ENCODE results near the gene OTUD7B. TPM values are rescaled to one million over a fixed set of nuclear protein-coding genes. Genes with fewer than 3 reads are reported as not detected.
A peak's percentile ranks its signal among the peaks of the same experiment; 100 is the strongest.

The OTUD7B gene
- total RNA-seq, 3 donors from 2014 or later (not counting 1 experiment from before 2014, with no cell fraction given): 10.6 to 19.6 (median 12.3) TPM

DNA sequence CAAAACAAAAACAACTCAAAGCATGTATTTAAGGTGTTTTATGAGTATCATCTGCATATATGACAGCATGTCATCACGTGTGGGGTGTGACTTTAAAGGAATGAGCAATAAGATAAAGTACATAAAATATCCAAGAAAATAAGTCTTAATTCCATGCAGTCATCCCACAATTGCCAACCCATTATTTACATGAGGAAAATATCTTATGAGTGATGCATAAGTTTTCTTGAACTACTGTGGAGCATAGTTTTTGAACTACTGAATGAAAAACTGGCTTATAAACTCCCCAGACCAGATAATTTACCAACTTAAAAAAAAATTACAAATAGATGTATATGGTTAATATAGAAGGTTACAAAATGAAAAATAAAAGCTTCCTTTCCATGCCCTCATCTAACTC is 44.1 kb downstream of the OTUD7B start:
- TF ChIP-seq, protein P1, sequence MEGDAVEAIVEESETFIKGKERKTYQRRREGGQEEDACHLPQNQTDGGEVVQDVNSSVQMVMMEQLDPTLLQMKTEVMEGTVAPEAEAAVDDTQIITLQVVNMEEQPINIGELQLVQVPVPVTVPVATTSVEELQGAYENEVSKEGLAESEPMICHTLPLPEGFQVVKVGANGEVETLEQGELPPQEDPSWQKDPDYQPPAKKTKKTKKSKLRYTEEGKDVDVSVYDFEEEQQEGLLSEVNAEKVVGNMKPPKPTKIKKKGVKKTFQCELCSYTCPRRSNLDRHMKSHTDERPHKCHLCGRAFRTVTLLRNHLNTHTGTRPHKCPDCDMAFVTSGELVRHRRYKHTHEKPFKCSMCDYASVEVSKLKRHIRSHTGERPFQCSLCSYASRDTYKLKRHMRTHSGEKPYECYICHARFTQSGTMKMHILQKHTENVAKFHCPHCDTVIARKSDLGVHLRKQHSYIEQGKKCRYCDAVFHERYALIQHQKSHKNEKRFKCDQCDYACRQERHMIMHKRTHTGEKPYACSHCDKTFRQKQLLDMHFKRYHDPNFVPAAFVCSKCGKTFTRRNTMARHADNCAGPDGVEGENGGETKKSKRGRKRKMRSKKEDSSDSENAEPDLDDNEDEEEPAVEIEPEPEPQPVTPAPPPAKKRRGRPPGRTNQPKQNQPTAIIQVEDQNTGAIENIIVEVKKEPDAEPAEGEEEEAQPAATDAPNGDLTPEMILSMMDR (IDR thresholded peaks at IDR 0.05): no peak
- Histone ChIP-seq H3K9me3 (ENCODE audit: control insufficient read depth, insufficient read depth, low read length) (no peaks in the 10 kb centered on the region), H3K36me3 (ENCODE audit: control insufficient read depth, insufficient read depth, low read length) (peaks cover 42% of the 10 kb centered on the region), H3K4me3 (ENCODE audit: low read length) (no peak overlapping the region), H3K4me1 (ENCODE audit: control insufficient read depth, insufficient read depth, low read length) (no peaks in the 10 kb centered on the region), H3K27me3 (ENCODE audit: control insufficient read depth, insufficient read depth, low read length) (no peaks in the 10 kb centered on the region), H3K27ac (ENCODE audit: low read length) (no peak overlapping the region)
- no peak for DNase-seq
- Mint-ChIP-seq H3K27ac (no peak overlapping the region), H3K4me3 (no peak overlapping the region), H3K4me1 (peaks cover 0 to 8% of the 10 kb centered on the region in 2 donors), H3K27me3 (ENCODE audit: low read depth in 2 of 2) (no peaks in the 10 kb centered on the region), H3K36me3 (peaks cover 12% of the 10 kb centered on the region), H3K9me3 (no peaks in the 10 kb centered on the region)
- intact Hi-C loops (cut with micrococcal nuclease): no loop called here
- ATAC-seq: no peak
- WGBS (ENCODE audit: insufficient coverage): no CpG with 5 or more reads among the region's 1 CpG

DNA sequence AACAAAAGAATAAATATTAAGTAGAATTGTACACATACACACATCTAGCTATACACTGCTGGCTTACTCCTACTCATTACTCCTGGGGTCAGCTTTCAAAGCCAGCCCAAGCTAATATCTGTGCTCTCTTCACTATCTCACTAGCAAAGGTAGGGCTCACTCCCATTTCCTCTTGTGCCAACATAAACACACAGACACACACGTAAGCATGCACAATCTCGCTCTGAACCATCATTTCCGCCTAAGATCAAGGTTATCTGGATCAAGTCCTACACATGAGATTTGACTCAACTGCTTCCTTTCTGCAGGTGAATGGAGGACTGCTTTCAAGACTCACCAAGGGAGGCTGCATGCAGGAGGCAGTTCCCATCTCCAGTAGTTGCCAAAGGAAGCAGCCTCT is 45.1 kb downstream of the OTUD7B start:
- Histone ChIP-seq H3K9me3 (ENCODE audit: control insufficient read depth, insufficient read depth, low read length) (no peaks in the 10 kb centered on the region), H3K27me3 (ENCODE audit: control insufficient read depth, insufficient read depth, low read length) (no peaks in the 10 kb centered on the region), H3K4me3 (ENCODE audit: low read length) (no peak overlapping the region), H3K4me1 (ENCODE audit: control insufficient read depth, insufficient read depth, low read length) (no peaks in the 10 kb centered on the region), H3K27ac (ENCODE audit: low read length) (no peak overlapping the region), H3K36me3 (ENCODE audit: control insufficient read depth, insufficient read depth, low read length) (peaks cover 35% of the 10 kb centered on the region)
- Mint-ChIP-seq H3K36me3 (peaks cover 12% of the 10 kb centered on the region), H3K4me3 (no peak overlapping the region), H3K4me1 (peaks cover 0 to 9% of the 10 kb centered on the region in 2 donors), H3K27ac (no peak overlapping the region), H3K27me3 (ENCODE audit: low read depth in 2 of 2) (no peaks in the 10 kb centered on the region), H3K9me3 (no peaks in the 10 kb centered on the region)
- DNase-seq (peak in 1 of 2 donors; percentile 27), ATAC-seq (no peak)
- TF ChIP-seq, protein P1 (IDR thresholded peaks at IDR 0.05): no peak
- WGBS (ENCODE audit: insufficient coverage): 98% methylated on average over 3 of the region's 3 CpGs
- intact Hi-C loops (cut with micrococcal nuclease): no loop called here

DNA sequence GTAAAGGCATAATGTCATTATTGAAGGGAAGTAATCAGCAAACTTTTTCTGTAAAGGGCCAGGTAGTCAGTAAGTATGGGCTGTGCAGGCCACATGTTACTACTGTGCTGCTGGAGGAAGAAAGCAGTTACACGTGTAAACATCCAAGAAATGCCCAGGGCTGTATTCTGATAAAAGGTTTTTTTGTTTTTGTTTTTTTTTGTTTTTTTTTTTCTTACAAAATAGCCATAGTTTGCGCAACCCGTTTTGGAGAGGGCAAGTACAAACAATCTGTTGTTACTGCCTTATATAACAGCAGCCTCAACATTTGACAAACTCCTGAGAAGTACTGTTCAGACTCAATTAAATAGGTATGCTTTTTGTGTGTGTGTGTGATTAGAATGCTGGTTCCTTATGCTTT is 47.2 kb downstream of the OTUD7B start:
- Mint-ChIP-seq H3K27ac (peak overlapping the region in 1 of 2 donors; percentile 37), H3K36me3 (peaks cover 12% of the 10 kb centered on the region), H3K4me3 (no peak overlapping the region), H3K27me3 (ENCODE audit: low read depth in 2 of 2) (no peaks in the 10 kb centered on the region), H3K4me1 (peaks cover 0 to 9% of the 10 kb centered on the region in 2 donors), H3K9me3 (no peaks in the 10 kb centered on the region)
- Histone ChIP-seq H3K27me3 (ENCODE audit: control insufficient read depth, insufficient read depth, low read length) (no peaks in the 10 kb centered on the region), H3K9me3 (ENCODE audit: control insufficient read depth, insufficient read depth, low read length) (no peaks in the 10 kb centered on the region), H3K36me3 (ENCODE audit: control insufficient read depth, insufficient read depth, low read length) (peaks cover 37% of the 10 kb centered on the region), H3K27ac (ENCODE audit: low read length) (no peak overlapping the region), H3K4me1 (ENCODE audit: control insufficient read depth, insufficient read depth, low read length) (no peaks in the 10 kb centered on the region), H3K4me3 (ENCODE audit: low read length) (no peak overlapping the region)
- intact Hi-C loops (cut with micrococcal nuclease): no loop called here
- TF ChIP-seq, protein P1 (IDR thresholded peaks at IDR 0.05): no peak
- 75% methylated on average over 1 of the region's 3 CpGs for WGBS (ENCODE audit: insufficient coverage)
- no peak for ATAC-seq
- no peak for DNase-seq

DNA sequence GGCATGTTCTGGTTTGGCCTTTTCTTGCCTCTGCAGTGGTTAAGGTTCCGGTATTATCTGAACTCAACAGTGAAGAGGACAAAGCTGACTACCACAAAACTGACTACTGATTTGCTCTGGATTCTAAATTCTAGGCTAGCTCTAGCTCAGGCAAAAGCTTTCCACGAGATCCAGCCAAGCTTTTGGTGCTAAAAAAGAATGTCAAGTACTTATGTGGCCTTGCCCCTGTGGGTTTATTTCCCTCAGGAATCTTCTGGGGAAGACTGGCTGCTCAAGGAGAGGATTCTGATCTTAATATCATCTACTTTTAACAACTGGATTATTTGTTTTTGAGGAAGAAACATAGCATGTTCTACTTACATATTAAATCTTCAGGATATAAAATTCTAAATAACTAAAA is 47.8 kb downstream of the OTUD7B start:
- 87% methylated on average over 2 of the region's 2 CpGs for WGBS (ENCODE audit: insufficient coverage)
- peaks cover 37% of the 10 kb centered on the region for H3K36me3 ChIP-seq (ENCODE audit: control insufficient read depth, insufficient read depth, low read length)
- ATAC-seq (no peak), DNase-seq (no peak)
- no peaks in the 10 kb centered on the region for H3K27me3 ChIP-seq (ENCODE audit: control insufficient read depth, insufficient read depth, low read length)
- peaks cover 0 to 9% of the 10 kb centered on the region in 2 donors for H3K4me1 Mint-ChIP-seq
- H3K27ac ChIP-seq (ENCODE audit: low read length): no peak overlapping the region
- peaks cover 12% of the 10 kb centered on the region for H3K36me3 Mint-ChIP-seq
- H3K4me1 ChIP-seq (ENCODE audit: control insufficient read depth, insufficient read depth, low read length): no peaks in the 10 kb centered on the region
- H3K9me3 ChIP-seq (ENCODE audit: control insufficient read depth, insufficient read depth, low read length): no peaks in the 10 kb centered on the region
- no peaks in the 10 kb centered on the region for H3K27me3 Mint-ChIP-seq (ENCODE audit: low read depth in 2 of 2)
- no peak overlapping the region for H3K4me3 ChIP-seq (ENCODE audit: low read length)
- no peak overlapping the region for H3K4me3 Mint-ChIP-seq
- H3K27ac Mint-ChIP-seq: peak overlapping the region in 1 of 2 donors; percentile 37
- TF ChIP-seq, protein P1 (IDR thresholded peaks at IDR 0.05): no peak
- no peaks in the 10 kb centered on the region for H3K9me3 Mint-ChIP-seq
- intact Hi-C loops (cut with micrococcal nuclease): loop anchor here (1.0 kb wide), 4 partner anchors 88 to 259 kb away; no protein-coding TSS in a partner anchor

All from natural killer cell (primary cell).